ENCODE data around the gene CAPN5. TPM values are rescaled to one million over a fixed set of nuclear protein-coding genes. Genes with fewer than 3 reads are reported as not detected.

Gene CAPN5
- total RNA-seq, 1 donor from 2014 or later: 7.3 TPM

- DNase-seq (ENCODE audit: low read depth): no peak
- no peak overlapping the region for H3K4me3 ChIP-seq (ENCODE audit: low read depth, low read length)
- TF ChIP-seq CTCF (conservative IDR thresholded peaks at IDR 0.05; ENCODE audit: low read depth, low read length): no peak
Observed at GRCh38 chr11:77170107-77170506, 103.3 kb downstream of the CAPN5 start.

DNA sequence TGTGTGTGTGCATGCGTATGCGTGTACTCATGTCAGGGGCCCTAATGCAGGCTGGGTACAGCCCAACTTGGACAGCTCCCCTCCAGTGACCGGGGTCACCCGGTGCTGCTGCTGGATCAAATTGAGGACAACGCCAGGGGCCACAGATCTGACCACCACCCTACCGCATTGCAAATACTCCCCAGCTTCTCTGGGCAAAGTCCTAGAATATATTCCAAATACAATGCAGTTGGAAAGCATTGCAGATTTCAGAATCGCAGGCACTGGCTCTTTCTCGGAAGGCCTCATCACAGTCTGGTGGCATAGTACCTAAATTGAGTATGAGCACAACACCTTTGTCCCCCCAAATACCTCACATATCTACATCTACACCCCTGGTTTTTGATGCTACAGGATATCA is 104.5 kb downstream of the CAPN5 start:
- TF ChIP-seq CTCF (conservative IDR thresholded peaks at IDR 0.05; ENCODE audit: low read depth, low read length): no peak
- no peak overlapping the region for H3K4me3 ChIP-seq (ENCODE audit: low read depth, low read length)
- DNase-seq (ENCODE audit: low read depth): no peak

DNA sequence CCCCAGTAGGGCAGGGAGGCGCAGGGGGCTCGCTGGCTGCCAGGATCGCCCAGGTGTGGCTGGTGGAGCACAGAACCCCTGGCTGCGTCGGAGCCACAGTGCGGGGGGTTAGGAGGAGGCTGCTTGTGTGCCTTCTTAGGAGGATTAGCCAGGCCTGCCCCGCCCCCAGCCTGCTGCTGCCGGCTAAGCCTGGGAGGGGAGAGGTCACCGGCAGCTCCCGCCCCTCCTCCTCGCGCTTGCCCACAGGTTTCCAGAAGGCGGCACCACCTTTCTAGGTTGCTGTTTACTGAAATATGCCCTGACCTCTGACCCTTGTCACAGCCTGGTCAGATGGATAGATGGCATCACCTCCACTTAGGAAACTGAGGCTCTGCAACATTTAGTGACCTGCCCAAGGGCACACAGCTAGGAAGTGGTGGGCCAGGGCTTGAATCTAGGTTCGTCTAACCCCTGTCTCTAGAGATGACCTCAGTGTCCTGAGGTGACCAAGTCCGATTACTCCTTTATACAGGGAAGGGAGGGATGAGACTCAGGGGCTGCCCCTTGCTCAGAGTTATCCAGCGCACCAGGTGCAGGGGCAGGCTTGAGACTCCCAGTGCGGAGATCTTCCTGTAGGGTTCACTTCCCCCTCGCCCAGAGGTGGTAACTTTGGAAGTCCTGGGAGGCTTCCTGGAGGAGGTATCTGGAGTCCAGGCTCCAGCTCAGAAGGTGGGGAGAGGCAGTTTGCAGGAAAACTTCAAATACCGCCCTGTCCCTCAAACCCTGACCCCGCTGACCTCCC is 105.3 kb downstream of the CAPN5 start:
- TF ChIP-seq CTCF (conservative IDR thresholded peaks at IDR 0.05; ENCODE audit: low read depth, low read length): no peak
- no peak overlapping the region for H3K4me3 ChIP-seq (ENCODE audit: low read depth, low read length)
- no peak for DNase-seq (ENCODE audit: low read depth)

GRCh38 chr11:77172666-77172982 is 105.9 kb downstream of the CAPN5 start:
- no peak overlapping the region for H3K4me3 ChIP-seq (ENCODE audit: low read depth, low read length)
- DNase-seq (ENCODE audit: low read depth): no peak
- TF ChIP-seq CTCF (conservative IDR thresholded peaks at IDR 0.05; ENCODE audit: low read depth, low read length): no peak

GRCh38 chr11:77173494-77173893 is 106.7 kb downstream of the CAPN5 start:
- DNase-seq (ENCODE audit: low read depth): no peak
- no peak overlapping the region for H3K4me3 ChIP-seq (ENCODE audit: low read depth, low read length)
- no peak for TF ChIP-seq CTCF (conservative IDR thresholded peaks at IDR 0.05; ENCODE audit: low read depth, low read length)

GRCh38 chr11:77174559-77174958 is 107.8 kb downstream of the CAPN5 start:
- no peak for TF ChIP-seq CTCF (conservative IDR thresholded peaks at IDR 0.05; ENCODE audit: low read depth, low read length)
- DNase-seq (ENCODE audit: low read depth): no peak
- no peak overlapping the region for H3K4me3 ChIP-seq (ENCODE audit: low read depth, low read length)
